Stomach smooth muscle (tissue), 2 donors: ENCODE results near the gene BRIP1.

Source experiments
- H3K27ac ChIP-seq: one replicate; pipeline ENCODE4 v1.7.0; 2013; ENCODE audit warnings: mild to moderate bottlenecking, low read length, inconsistent platforms
- H3K27me3 ChIP-seq, 2 donors: one replicate each; pipeline ENCODE4 v1.7.0; 2013; ENCODE audit warnings: low read length in 2 of 2; ENCODE audit not compliant: insufficient read depth in 2 of 2, control insufficient read depth in 1 of 2
- H3K36me3 ChIP-seq, 2 donors: one replicate each; pipeline ENCODE4 v1.7.0; 2013; ENCODE audit warnings: low read length in 2 of 2; ENCODE audit not compliant: control insufficient read depth in 2 of 2, insufficient read depth in 2 of 2
- H3K4me1 ChIP-seq: one replicate; pipeline ENCODE4 v1.7.0; 2013; ENCODE audit warnings: low read length; ENCODE audit not compliant: control insufficient read depth, insufficient read depth
- H3K4me3 ChIP-seq, 2 donors: one replicate each; pipeline ENCODE4 v1.7.0; 2013; ENCODE audit warnings: low read length in 2 of 2
- H3K9ac ChIP-seq, 2 donors: one replicate each; pipeline ENCODE4 v1.7.0; 2013; ENCODE audit warnings: low read length in 2 of 2, mild to moderate bottlenecking in 1 of 2
- H3K9me3 ChIP-seq, 2 donors: one replicate each; pipeline ENCODE4 v1.7.0; 2013; ENCODE audit warnings: low read length in 2 of 2; ENCODE audit not compliant: control insufficient read depth in 2 of 2
- donor health status: healthy.
- donor health status: Pancreatic carcinoma.

The BRIP1 gene

DNA sequence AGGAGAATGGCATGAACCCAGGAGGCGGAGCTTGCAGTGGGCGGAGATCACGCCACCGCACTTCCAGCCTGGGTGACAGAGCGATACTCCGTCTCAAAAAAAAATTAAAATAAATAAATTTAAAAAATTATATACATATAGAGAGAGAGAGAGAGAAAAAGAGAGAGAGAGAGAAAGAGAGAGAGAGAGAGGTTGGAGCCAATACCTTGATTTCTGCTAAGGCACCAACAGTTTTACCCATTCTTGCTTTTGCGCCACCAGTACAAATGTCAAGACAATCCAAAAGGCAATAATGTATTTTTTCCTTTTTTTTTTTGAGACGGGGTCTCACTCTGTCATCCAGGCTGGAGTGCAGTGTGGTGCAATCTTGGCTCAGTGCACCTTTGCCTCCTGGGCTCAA, 17.2 kb downstream of the BRIP1 start:
- H3K4me1 ChIP-seq, result no peaks in the 10 kb centered on the region
- no peak overlapping the region for H3K4me3 ChIP-seq
- no peaks in the 10 kb centered on the region for H3K9me3 ChIP-seq
- no peaks in the 10 kb centered on the region for H3K27me3 ChIP-seq
- H3K27ac ChIP-seq, result no peak overlapping the region
- no peak overlapping the region for H3K9ac ChIP-seq
- no peaks in the 10 kb centered on the region for H3K36me3 ChIP-seq

DNA sequence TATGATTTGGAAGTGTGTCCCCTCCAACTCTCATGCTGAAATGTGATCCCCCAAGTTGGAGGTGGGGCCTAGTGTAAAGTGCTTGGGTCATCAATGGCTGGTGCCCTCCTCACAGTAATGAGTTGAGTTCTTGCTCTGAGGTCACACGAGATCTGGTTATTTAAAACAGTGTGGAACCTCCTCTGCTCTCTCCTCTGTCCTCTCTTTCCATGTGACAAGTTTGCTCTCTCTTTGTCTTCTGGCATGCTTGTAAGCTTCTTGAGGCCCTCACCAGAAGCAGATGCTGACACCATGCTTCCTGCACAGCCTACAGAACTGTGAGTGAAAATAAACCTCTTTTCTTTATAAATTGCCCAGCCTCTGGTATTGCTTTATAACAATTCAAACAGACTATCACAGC, 19.9 kb downstream of the BRIP1 start:
- Histone ChIP-seq H3K4me3 (no peak overlapping the region), H3K9ac (no peak overlapping the region), H3K27me3 (no peaks in the 10 kb centered on the region), H3K4me1 (no peaks in the 10 kb centered on the region), H3K9me3 (no peaks in the 10 kb centered on the region), H3K36me3 (no peaks in the 10 kb centered on the region), H3K27ac (no peak overlapping the region)

- Histone ChIP-seq H3K4me3 (no peak overlapping the region), H3K9me3 (no peaks in the 10 kb centered on the region), H3K27me3 (no peaks in the 10 kb centered on the region), H3K4me1 (no peaks in the 10 kb centered on the region), H3K27ac (no peak overlapping the region), H3K36me3 (no peaks in the 10 kb centered on the region), H3K9ac (no peak overlapping the region)
Measured at GRCh38 chr17:61842899-61843298, 20.4 kb downstream of the BRIP1 start.

DNA sequence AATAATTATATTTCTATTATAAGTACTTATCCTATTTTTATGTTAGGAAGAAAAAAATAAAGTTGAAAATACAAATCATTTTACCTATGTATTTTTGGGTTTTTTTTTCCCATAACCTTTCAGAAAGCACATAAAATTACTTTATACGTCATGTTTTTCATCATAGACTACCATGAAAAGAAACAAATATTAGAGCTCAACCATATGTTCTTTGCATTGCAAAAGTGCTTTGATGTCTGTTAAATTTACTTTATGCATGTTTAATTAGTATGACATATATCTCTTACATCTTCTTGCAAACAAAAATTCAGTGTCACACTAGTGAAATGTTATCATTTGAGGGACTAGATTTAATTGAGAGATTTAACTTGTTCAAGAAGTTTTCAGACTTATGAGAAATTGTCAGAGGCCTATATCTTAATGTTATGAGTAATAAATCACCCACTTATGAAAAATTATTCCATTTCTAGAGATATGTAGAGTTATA, 24.0 kb downstream of the BRIP1 start:
- Histone ChIP-seq H3K36me3 (no peaks in the 10 kb centered on the region), H3K9ac (no peak overlapping the region), H3K9me3 (no peaks in the 10 kb centered on the region), H3K4me3 (no peak overlapping the region), H3K27ac (no peak overlapping the region), H3K27me3 (no peaks in the 10 kb centered on the region), H3K4me1 (no peaks in the 10 kb centered on the region)

GRCh38 chr17:61837175-61838051, 25.9 kb downstream of the BRIP1 start:
- H3K36me3 ChIP-seq, result no peaks in the 10 kb centered on the region
- H3K27ac ChIP-seq, result no peak overlapping the region
- no peaks in the 10 kb centered on the region for H3K4me1 ChIP-seq
- no peak overlapping the region for H3K9ac ChIP-seq
- no peak overlapping the region for H3K4me3 ChIP-seq
- H3K9me3 ChIP-seq, result no peaks in the 10 kb centered on the region
- H3K27me3 ChIP-seq, result no peaks in the 10 kb centered on the region

DNA sequence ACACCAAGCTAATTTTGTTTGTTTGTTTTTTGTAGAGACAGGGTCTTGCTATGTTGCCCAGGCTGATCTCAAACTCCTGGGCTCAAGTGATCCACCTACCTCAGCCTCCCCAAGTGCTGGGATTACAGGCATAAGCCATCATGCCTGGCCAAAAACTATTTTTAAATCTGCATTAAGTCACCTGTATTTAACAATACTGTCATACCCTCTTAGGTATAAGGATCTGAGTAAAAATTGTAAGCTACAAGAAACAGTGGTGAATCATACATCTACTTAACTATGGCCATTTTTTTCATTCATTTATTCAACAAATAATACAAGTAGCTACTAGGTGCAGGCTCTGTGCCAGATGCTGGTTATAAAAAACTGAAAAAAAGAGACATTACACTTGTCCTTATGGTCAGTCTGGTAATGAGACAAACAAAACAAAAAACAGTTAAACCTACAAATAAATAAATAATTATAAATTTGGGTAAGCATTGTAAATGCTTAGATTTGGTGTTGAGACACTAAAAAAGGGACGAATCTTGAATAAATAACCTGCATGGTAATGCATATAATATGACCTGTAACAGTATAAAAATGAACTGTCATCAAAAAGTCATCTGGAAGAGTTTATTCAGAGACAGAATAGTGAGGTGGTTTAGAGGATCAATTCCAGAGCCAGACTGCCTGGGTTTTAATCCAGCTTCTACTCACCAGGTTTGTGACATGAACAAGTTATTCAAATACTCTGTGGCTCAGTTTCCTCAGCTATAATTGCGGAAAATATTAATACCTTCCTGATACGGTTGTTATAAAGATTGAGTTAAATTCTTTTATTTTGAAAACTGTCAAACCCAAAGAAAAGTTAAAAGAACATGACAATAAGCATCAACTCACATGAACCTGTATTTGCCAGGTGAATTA, 26.8 kb downstream of the BRIP1 start:
- H3K36me3 ChIP-seq, result no peaks in the 10 kb centered on the region
- H3K27me3 ChIP-seq, result no peaks in the 10 kb centered on the region
- no peak overlapping the region for H3K27ac ChIP-seq
- no peak overlapping the region for H3K4me3 ChIP-seq
- H3K9me3 ChIP-seq, result no peaks in the 10 kb centered on the region
- H3K9ac ChIP-seq, result no peak overlapping the region
- no peaks in the 10 kb centered on the region for H3K4me1 ChIP-seq

DNA sequence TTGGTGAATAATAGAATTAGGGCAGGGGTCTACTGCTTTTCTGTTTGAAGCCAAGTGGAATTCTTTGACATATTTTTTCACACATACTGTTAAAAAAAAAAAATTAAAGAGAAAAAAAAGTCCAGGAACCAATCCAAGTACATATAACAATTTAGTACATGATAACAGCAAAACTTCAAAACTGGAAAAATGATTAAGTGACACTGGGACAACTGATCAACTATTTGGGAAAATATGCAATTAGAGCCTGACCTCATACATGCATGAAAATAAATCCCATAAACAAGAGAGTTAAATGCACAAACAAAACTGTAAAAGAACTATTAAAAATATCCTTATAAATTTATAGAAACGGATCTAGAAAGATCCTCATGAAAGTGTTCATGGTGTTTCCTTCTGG, 27.7 kb downstream of the BRIP1 start:
- no peak overlapping the region for H3K4me3 ChIP-seq
- no peaks in the 10 kb centered on the region for H3K9me3 ChIP-seq
- H3K27ac ChIP-seq, result no peak overlapping the region
- no peak overlapping the region for H3K9ac ChIP-seq
- H3K27me3 ChIP-seq, result no peaks in the 10 kb centered on the region
- no peaks in the 10 kb centered on the region for H3K36me3 ChIP-seq
- no peaks in the 10 kb centered on the region for H3K4me1 ChIP-seq

DNA sequence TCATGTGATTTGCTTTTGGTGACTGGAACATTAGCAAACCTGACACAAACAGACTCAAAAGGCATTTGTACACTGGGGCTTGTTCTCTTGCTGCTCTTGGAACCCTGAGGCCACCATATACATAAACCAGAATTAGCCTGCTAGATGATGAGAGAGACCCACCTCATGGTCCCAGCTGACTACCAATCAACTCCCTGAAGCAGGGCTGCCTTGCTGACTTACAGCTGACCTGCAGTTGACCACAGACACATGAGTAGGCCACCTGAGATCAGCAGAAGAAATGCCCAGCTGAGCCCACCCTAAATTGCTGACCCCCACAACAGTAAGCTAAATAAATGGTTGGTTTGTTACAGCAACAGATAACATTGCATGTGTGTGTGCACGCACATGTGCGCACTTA, 28.7 kb downstream of the BRIP1 start:
- Histone ChIP-seq H3K27me3 (no peaks in the 10 kb centered on the region), H3K4me1 (no peaks in the 10 kb centered on the region), H3K4me3 (no peak overlapping the region), H3K9me3 (no peaks in the 10 kb centered on the region), H3K36me3 (no peaks in the 10 kb centered on the region), H3K9ac (no peak overlapping the region), H3K27ac (no peak overlapping the region)

GRCh38 chr17:61833536-61834193, 29.7 kb downstream of the BRIP1 start:
- H3K4me3 ChIP-seq, result no peak overlapping the region
- H3K9me3 ChIP-seq, result no peaks in the 10 kb centered on the region
- H3K27ac ChIP-seq, result no peak overlapping the region
- H3K27me3 ChIP-seq, result no peaks in the 10 kb centered on the region
- H3K36me3 ChIP-seq, result no peaks in the 10 kb centered on the region
- H3K4me1 ChIP-seq, result no peaks in the 10 kb centered on the region
- H3K9ac ChIP-seq, result no peak overlapping the region

DNA sequence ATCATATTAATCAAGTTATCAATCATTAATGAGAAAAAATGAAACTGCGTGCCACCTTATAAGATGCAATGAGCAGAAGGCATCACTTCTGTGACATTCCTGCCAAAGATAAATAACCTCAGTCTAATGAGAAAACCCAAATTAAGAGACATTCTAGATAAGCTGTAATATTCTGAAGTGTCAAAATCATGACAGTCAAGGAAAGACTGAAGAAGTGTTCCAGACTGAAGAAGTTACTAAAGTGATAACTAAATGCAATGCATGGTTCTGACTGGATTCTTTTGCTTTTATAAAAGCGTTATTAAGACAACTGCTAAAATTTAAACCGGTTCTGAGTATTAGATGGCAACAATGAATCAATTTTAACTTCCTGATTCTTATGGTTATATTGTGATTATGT, 30.9 kb downstream of the BRIP1 start:
- Histone ChIP-seq H3K4me3 (no peak overlapping the region), H3K36me3 (no peaks in the 10 kb centered on the region), H3K4me1 (no peaks in the 10 kb centered on the region), H3K9me3 (no peaks in the 10 kb centered on the region), H3K9ac (no peak overlapping the region), H3K27ac (no peak overlapping the region), H3K27me3 (no peaks in the 10 kb centered on the region)
